Stimulated activated CD4-positive, alpha-beta T cell treated with anti-CD3 and anti-CD28 coated beads, Interleukin-2, amount 100 ng/mL, for 24 hours (primary cell): ENCODE data around the gene HAUS3.

Experiments used
- DNase-seq, 2 donors: peaks; one replicate each; pipeline ENCODE4 v3.0.0-alpha.2; 2020

The HAUS3 gene, protein sequence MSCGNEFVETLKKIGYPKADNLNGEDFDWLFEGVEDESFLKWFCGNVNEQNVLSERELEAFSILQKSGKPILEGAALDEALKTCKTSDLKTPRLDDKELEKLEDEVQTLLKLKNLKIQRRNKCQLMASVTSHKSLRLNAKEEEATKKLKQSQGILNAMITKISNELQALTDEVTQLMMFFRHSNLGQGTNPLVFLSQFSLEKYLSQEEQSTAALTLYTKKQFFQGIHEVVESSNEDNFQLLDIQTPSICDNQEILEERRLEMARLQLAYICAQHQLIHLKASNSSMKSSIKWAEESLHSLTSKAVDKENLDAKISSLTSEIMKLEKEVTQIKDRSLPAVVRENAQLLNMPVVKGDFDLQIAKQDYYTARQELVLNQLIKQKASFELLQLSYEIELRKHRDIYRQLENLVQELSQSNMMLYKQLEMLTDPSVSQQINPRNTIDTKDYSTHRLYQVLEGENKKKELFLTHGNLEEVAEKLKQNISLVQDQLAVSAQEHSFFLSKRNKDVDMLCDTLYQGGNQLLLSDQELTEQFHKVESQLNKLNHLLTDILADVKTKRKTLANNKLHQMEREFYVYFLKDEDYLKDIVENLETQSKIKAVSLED

DNA sequence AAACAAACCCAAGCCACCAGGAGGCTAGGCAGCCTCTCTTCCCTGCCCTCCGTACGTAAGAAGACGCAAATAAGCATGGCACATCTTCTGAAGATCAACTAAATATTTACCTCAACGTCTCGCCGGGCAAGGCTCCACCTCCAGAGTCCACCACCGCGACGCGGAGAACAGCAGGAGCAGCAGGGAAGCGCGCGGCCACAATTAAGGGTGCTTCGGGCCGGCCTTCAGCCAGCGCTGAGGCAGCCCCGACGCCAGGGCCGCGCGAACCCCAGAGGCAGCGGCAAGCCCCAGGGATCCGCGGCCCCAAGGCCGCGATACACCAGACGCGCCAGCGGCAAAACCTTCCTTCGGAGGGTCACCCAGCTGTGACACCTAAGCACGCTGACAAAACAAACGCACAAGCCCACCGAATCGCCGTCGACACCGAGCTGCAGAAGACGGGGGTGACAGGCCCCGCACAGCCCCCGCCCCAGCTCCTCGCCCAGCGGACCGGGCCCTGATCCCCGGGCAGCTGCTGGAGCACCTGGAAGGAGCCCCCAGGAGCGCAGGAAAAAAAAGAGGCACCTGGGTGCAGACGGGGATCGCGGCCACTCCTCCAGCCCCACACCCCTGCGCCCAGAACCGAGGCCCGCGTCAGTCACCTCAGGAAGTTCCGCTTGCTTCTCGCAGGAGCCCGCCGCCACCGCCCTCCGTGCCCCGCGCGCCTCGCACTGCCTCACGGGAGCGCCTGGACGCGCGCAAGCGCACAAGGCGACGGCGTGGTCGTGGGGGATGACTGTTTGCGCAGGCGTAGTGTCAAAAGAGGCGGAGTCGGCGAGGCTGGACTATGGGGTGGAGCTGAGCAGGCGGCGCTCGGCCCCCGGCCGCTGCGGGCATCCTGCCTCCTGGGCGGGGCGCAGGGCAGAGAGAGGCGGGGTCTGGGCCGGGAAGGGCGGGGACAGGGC, at the start of gene HAUS3, which contains the start of gene POLN:
TSS of gene HAUS3 (minus strand) at position 712 of the 944 bp plus-strand sequence. CDS start 1,175 bp downstream, outside the sequence.
TSS of gene POLN (minus strand) at position 712 of the 944 bp plus-strand sequence. CDS start 12,890 bp downstream, outside the sequence.
- DNase-seq: peak; percentile 99

DNA sequence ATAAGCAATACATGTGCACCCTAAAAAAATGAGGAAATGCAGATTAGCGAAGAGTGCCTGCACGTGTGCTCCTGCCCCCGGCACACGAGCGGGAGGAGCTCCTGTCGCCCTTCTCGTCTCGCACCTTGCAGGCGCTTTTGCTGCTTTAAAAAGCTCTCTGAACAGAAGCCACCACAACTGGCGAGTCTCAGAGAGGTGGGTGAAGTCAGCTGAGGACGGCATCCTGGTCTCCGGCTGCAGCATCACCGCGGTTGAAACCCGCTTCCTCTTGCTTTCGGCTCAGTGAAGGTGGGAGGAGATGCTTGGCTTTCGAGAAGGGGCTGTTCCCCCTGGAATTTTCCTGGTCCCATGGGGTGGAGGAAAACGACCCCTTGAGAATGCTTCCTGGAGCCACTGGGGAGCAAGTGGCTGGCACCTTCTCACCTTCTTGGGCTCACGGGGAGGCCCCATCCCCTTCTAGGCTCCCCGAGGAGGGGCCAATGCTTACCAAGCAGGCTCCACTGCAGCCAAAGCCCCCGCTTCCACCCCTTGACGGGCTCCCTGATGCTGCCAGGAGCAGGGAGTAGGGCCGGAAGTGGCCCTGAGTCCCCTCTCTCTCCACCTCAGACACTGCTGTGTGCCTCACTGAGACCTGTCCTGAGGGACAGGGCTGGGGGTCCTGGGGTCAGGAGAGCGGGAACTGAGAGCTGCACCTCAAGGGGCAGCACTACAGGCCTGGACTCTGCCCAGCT, 49.2 kb upstream of the HAUS3 start:
- DNase-seq: peak; percentile 51 to 52

DNA sequence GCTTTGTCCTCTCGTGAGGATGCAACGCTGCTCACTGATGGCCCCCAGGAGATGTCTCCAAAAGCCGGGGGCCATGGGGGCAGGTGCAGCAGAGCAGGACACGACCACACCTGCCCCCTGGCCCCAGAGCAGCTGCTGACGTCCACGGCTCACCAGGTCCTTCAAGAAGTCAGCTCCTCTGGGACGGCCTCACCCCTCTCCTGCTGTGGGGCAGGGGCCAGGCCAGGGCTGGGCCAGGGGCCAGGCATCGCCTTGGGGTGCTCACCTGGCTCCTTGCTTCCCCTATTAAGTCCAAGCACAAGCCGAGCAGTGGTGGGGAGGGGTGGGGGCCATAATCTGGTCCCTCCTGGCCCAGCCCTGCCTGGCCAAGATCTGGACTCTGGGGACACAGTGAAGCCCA, 48.6 kb upstream of the HAUS3 start:
- no peak for DNase-seq

DNA sequence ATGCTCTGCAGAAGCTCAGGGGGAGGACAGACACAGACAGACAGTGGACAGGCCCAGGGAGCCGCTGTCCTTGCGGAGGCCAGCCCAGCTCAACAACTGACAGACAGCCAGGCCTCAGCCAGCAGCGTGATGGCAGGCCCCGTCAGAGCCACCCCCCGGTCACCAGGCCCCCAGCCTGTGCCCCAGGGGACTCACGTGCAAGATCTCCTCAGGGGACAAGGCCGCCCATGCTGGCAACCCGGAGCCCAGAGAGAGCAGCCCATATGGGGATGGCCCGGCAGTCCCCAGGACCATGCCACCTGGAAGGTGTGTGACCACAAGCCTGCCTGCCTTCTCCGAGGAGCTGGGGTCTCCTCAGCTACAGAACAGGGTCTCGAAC, 48.0 kb upstream of the HAUS3 start:
- no peak for DNase-seq

DNA sequence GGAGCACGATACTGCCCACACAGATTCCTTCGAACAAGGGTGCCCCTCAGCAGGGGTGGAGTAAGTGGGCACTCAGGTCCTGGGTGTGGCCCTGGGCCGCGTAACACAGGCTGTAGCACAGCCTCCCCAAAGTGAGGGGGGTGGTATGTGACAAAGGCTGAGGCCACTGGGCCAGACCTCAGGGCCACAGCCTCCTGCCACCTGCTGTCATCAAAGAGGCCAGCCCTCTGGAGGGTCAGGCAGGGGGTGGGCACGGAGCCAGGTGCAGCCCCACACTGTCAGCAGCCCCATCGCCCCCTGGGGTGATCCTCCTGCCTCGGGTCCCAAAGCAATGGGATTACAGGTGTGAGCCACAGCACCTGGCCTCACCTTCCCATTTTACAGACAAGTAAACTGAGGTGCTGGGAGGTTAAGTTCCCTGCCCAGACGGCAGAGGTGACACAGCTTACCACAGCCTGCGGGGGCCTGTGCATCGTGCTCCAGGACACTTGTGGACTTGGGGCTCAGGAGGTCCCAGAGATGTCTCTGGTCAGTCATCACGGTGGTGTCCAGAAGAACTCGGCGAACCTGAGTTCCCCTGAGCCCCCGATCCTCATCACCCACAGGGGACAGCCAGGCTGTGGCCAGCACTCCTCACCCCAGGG, 47.5 kb upstream of the HAUS3 start:
- no peak for DNase-seq

DNA sequence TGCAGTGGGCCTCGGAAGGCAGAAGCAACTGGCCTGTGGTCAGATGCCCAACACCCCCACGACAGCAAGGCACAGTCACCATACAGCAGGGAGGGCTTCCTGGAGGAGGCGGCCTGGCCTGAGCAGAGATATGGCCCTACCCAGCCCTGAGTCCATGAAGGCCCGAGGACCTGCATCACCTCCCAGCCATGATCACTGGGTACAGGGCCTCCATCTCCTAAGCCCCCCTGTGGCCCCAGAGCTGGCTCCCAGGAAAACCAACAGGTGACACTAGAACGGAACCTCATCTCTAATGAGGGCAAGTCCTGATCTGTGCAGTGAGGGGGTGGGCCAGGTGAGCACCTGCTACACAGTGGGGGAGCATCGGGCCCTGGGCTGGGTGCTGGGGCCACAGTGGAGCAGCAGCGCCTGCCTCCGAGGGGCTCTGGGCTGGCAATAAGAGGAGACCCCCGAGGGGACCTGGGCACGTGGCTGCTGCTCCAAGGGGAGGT, 46.2 kb upstream of the HAUS3 start:
- DNase-seq: no peak

DNA sequence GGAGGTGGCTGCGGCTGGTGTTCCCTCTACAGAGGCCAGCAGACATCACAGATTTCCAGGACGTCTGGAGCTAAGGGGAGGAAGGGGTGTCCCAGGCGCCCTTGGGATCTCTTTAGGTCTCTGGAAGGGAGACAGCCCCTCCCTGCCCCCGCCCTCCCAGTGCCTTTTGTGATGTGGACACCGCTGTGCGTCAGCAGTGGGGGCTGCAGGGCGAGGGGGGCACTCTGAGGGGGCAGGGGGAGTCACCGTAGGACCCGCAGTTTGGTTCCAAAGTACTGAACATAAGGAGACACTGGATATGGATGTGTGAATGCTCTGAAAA, 45.6 kb upstream of the HAUS3 start:
- DNase-seq: no peak

DNA sequence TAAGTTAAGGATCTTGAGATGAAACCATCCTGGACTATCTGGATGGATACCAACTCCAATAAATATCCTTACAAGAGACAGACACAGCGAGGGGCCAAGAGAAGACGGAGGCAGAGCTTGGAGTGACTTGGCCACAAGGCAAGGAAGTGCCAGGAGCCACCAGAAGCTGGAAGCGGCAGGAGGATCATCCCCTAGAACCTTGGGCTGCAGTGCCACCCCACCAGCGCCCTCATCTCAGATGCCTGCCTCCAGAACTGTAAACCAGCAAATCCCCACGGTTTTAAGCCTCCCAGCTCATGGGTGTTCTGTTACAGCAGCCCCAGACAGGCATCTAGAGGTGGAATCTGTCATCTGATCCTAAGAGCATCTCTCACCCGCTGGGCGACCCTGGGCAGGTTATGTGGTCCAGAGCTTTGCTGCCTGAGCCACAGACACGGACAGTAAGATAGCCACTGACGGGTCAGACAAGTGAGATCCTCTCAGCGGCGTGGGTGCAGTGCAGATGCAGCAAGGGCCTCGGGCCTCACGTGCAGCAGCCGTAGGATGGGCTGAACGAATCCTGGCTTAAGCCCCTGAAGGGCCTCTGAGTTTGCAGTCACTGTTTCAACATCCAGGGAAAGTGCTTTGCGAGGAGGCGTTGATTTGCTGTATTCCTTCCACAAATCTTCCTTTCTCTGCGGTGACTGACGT, 45.1 kb upstream of the HAUS3 start:
- no peak for DNase-seq

DNA sequence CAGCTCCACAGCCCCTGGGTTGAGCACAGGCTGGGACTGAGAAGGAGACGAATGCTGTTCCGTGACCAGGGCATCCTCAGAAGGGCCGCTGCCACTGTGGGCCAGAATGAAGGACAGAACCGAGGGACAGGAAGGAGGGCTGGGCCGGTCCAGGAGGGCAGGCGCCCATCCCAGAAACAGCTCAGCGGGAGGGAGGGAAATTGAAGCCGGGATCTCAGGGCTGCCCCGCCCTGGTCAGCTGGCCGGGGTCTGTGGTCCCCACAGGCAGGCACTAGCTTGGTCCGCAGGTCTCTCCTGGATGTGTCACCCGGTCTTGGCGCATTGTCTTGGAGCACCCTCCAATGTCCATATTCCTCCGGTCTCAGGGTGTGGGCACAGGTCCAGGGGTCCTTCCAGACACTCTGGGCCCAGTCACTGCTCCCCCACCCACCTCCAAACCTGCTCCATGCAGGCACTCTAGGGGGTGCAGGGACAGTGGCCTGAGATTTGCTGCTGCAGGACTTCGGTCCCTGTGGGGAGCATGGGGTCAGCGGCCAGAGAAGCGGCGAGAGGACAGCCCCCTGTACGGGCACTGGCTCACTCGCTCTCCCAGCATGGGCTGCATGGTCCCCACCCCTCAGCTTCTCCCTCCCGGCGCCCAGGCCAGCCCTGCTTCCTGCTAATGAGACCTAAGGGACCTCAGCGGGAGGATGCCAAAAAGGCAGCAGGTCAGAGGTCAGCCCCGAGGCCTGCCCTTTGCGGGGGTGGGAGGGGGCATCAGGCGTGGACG, 43.9 kb upstream of the HAUS3 start:
- no peak for DNase-seq

DNA sequence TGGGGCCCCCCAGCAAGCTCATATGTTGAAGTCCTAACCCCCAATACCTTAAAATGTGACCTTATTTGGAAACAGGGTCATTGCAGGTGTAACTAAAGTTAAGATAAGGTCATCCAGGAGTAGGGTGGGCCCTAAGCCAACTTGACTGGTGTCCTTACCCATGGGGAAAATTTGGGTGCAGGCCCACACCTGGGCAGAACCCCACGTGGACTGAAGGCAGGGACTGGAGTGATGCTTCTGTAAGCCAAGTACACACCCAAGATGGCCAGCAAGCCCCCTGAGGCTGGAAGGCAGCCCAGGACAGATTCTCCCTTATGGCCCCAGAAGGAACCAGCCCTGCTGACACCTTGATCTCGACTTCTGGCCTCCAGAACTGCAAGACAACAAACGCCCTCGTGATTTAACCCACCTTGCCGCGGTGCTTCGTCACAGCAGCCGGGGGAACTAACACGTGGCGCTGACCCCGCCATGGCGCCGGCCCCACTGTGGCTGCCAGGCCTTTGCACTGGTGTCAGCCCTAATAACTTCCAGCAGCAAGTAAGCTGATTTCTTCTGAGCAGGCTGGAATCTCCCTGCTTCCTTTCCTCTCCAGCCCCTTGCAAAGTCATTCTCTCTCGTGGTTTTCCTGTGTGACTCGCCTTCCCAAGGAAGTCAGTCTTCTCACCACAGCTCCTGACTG, 43.2 kb upstream of the HAUS3 start:
- DNase-seq: no peak

DNA sequence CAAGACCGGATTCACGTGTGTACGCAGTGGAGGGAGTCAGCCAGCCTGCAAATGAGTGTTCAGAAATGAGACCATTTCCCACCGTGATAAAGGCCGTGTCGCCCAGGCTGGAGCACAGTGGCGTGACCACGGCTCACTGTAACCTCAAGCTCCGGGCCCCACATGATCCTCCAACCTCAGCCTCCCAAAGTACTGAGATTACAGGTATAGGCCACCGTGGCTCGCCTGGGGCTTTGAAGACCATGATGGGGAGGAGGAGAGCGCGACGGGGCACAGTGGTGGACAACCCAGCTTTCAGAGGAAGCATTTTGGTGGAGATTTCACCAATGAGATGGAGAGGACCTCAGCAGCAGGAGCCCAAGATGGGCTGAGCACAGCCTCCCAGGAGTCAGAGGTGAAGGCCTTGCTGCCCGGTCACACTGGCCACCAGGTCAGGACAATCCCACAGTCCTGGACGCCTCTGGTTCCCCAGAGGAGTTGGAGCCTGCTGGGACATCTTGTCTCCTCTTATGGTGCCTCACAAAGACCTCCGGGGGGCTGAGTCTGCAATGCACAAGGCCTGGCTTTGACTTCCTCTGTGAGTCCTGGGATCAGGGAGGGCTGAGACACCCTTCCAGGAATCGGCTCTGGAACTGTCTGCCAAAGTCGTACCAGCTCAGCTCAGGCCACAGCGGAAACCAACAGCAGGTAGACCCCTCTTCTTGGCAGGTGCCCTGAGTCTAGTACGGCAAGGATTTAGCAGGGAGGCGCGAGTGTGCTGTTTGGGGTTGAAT, 42.4 kb upstream of the HAUS3 start:
- no peak for DNase-seq

DNA sequence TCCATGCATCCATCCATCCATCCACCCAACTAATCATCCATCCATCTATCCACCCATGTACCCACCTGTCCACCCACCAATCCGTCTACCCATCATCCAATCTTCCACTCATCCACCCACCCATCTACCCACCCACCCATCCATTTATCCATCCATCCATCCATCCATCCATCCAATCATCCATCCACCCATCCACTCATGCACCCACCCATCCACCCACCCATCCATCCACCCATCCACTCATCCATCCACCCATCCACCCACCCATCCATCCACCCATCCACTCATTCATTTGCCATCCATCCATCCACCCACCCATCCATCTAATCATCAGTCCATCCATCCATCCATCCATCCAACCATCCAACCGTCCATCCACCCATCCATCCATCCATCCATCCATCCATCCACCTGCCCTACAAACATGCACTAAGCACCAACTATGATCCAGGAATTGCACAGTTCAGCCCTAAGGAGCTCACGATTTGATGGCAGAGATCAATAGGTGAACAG, 41.3 kb upstream of the HAUS3 start:
- no peak for DNase-seq

DNA sequence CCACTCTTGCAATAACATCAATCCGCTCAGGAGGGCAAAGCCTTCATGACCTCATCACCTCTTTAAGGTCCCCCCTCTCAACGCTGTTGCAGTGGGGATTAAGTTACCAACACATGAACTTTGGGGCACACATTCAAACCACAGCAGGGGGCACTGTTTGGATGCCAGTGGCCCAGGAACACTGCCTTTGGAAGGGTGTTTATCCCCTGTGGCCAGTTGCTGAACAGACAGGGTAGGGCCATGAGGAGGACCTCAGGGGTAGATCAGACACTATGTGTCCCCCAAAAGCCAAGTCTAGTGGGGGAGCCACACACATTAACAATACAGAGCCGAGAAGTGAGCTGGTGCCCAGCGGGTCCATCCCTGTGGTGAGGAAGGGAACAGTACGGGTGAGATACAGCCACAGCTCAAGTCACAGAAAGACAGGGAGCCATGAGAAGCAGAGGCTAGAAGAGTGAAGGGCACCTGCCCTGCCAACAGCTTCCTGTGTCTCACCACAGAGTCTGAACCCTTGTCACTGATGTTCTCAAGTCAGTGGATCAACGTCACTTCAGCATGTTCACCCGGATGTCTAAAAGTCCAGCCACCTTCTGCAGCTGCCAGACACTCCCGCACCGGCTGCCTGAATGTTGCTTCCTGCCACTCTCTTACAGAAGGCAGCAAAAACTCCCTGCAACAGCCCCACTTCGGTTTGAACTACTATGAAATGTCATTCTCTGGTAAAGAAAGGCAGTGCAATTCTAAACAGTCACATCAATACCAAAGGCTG, 39.8 kb upstream of the HAUS3 start:
- DNase-seq: peak; percentile 46 to 54

DNA sequence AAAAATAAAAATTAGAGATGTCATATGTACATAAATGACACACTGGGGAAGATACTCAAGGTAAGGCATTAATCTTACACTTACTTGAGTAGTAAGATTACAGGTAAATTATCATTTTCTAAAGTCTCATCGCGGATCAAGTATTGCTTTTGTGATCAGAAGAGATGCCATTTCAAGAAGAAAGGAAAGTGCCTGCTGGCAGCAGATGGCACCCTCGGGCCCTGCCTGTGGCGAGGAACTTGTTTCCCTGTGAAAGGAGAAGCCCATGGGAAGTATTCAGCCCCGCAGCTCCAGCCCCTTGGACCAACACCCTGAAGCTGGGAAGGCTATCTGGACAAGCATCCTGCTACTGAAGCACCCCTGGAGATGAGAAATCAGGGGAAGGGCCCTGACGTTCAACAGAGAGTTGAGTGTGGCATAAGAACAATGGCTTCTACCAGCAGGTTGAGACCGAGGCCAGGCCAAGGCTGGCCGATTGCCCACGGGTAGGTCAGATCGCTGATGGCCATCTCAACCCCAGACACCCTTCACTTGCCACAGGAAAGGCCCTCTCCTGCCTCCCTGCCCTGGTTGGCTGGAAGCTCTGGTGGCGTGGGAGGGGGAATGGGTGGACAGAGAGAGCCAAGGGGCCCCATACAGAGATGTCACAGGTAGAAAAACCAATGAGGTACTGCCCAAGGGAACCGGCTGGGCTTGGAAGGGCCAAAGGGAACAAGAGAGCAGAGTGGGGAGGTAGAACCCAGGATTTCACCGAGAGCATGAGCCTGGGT, 38.8 kb upstream of the HAUS3 start:
- DNase-seq: no peak

DNA sequence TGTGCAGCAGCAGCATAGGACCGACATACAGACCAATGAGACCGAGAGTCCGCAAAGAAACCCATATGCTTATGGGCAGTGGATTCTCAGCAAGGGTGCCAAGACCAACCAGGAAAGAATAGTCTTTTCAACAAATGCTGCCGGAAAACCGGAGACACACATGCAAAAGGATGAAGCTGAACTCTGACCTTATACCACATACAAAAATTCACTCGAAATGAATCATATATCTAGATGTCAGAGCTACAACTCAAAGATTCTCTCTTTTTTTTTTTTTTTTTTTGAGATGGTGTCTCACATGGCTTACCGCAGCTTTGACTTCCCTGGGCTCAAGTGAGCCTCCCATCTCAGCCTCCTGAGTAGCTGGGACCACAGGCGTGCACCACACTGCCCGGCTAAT, 36.0 kb upstream of the HAUS3 start:
- DNase-seq: no peak

DNA sequence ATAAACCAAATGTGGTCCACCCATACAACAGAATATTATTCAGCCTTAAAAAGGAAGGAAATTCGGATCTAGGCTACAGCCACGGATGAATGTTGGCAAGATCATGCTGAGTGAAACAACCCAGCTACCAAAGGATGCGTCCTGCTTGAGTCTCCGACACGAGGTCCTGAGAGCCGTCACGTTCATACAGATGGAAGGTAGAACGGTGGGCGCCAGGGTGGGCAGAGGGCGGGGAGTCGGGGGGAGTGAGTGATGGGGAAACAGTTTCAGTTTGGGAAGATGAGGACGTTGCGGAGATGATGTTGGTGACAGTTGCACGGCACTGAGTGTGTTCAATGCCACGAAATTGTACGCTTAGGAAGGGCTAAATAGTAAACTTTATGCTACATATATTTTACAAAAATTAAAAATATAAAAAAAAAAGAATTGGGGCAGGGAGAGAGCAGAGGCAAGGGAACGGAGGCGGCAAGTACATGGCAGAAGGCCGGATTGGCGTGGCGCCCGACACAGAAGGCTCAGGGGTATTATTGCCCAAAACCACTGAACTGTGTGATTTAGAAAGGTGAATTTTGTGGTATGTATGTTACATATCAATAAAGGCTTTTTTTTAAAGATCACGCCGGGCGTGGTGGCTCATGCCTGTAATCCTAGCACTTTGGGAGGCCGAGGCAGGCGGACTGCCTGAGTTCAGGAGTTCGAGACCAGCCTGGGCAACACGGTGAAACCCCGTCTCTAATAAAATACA, 34.8 kb upstream of the HAUS3 start:
- DNase-seq: no peak
